K562 (cell line): Measurements from ENCODE around the gene CTCF.

Experiments
- CHD4 ChIP-seq: fragments of 200-600 bp; sonication (generic); IDR thresholded peaks from 3 replicates; pipeline ENCODE4 v1.6.1; 2012; ENCODE audit warnings: low read depth, mild to moderate bottlenecking, mixed read lengths, low read length, inconsistent platforms; ENCODE audit not compliant: insufficient read depth, insufficient replicate concordance, poor library complexity, severe bottlenecking
- CTCF ChIP-seq, 3 experiments: IDR thresholded peaks in 2 of 3; conservative IDR thresholded peaks in 1 of 3; 2 replicates each; pipeline ENCODE4 v1.5.1; 2011 to 2012; ENCODE audit warnings: low read length in 3 of 3, mild to moderate bottlenecking in 3 of 3, control low read depth in 2 of 3, improper control_type of control experiment in 1 of 3, inconsistent platforms in 1 of 3, low read depth in 1 of 3, mixed read lengths in 1 of 3, moderate library complexity in 1 of 3; ENCODE audit not compliant: insufficient read depth in 2 of 3
- GTF3C2 ChIP-seq: IDR thresholded peaks from 3 replicates; pipeline ENCODE4 v1.6.1; 2011; ENCODE audit warnings: borderline replicate concordance, mild to moderate bottlenecking, moderate library complexity; ENCODE audit not compliant: insufficient read length; ENCODE audit errors: extremely low read depth
- KDM1A ChIP-seq, 2 experiments: fragments of 450-650 bp; IDR thresholded peaks; 2 replicates each; pipeline ENCODE4 v1.6.1; 2016; ENCODE audit warnings: mild to moderate bottlenecking in 2 of 2
- REST ChIP-seq, 2 experiments: fragments of 450-650 bp; formaldehyde crosslinking in 1 of 2; IDR thresholded peaks; 2 replicates each; pipeline versions ENCODE4 v1.4.0 to v1.6.1; 2014 to 2020; ENCODE audit warnings: mild to moderate bottlenecking in 2 of 2, borderline replicate concordance in 1 of 2, low read depth in 1 of 2
- SP1 ChIP-seq: sonication (generic); formaldehyde crosslinking; IDR thresholded peaks from 2 replicates; pipeline ENCODE4 v1.8.1; 2022; ENCODE audit warnings: mild to moderate bottlenecking, missing genetic modification reagents
- TAF1 ChIP-seq: IDR thresholded peaks from 2 replicates; pipeline ENCODE4 v1.6.1; 2011; ENCODE audit warnings: mild to moderate bottlenecking, low read length, moderate library complexity; ENCODE audit not compliant: insufficient read depth, control insufficient read depth, severe bottlenecking; ENCODE audit errors: extremely low read depth
- ZNF324 ChIP-seq: fragments of 250-450 bp; sonication (Bioruptor Pico); IDR thresholded peaks from 2 replicates; pipeline ENCODE4 v1.4.0; 2020; ENCODE audit warnings: mild to moderate bottlenecking
- TF ChIP-seq, protein P1 (sequence below): fragments of 450-650 bp; formaldehyde crosslinking; IDR thresholded peaks from 2 replicates; pipeline ENCODE4 v1.4.0; 2022; ENCODE audit warnings: mild to moderate bottlenecking, moderate library complexity
- TF ChIP-seq, protein P2 (sequence below): fragments of 200-800 bp; sonication (Bioruptor generic); IDR thresholded peaks from 2 replicates; pipeline ENCODE4 v1.6.1; 2017; ENCODE audit warnings: missing genetic modification characterization, missing compliant biosample characterization
- TF ChIP-seq, protein P3 (sequence below): sonication (generic); formaldehyde crosslinking; IDR thresholded peaks from 2 replicates; pipeline ENCODE4 v1.8.0; 2022; ENCODE audit warnings: mild to moderate bottlenecking, missing genetic modification reagents

GRCh38 chr16:67516296-67517154, 45.8 kb upstream of the CTCF start:
- no peak for TF ChIP-seq ZNF324 (CRISPR knock-in tag)
- TF ChIP-seq CHD4: no peak
- TF ChIP-seq, protein P1, sequence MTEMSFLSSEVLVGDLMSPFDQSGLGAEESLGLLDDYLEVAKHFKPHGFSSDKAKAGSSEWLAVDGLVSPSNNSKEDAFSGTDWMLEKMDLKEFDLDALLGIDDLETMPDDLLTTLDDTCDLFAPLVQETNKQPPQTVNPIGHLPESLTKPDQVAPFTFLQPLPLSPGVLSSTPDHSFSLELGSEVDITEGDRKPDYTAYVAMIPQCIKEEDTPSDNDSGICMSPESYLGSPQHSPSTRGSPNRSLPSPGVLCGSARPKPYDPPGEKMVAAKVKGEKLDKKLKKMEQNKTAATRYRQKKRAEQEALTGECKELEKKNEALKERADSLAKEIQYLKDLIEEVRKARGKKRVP: no peak
- TF ChIP-seq GTF3C2: no peak
- TF ChIP-seq, protein P2, sequence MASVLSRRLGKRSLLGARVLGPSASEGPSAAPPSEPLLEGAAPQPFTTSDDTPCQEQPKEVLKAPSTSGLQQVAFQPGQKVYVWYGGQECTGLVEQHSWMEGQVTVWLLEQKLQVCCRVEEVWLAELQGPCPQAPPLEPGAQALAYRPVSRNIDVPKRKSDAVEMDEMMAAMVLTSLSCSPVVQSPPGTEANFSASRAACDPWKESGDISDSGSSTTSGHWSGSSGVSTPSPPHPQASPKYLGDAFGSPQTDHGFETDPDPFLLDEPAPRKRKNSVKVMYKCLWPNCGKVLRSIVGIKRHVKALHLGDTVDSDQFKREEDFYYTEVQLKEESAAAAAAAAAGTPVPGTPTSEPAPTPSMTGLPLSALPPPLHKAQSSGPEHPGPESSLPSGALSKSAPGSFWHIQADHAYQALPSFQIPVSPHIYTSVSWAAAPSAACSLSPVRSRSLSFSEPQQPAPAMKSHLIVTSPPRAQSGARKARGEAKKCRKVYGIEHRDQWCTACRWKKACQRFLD: no peak
- no peak for TF ChIP-seq SP1 (CRISPR knock-in tag)
- no peak for TF ChIP-seq REST (IDR thresholded peaks at IDR 0.05; ENCODE audit: borderline replicate concordance)
- TF ChIP-seq REST (CRISPR knock-in tag; IDR thresholded peaks at IDR 0.05; ENCODE audit: low read depth): no peak
- no peak for TF ChIP-seq KDM1A (IDR thresholded peaks at IDR 0.05)
- TF ChIP-seq, protein P3, sequence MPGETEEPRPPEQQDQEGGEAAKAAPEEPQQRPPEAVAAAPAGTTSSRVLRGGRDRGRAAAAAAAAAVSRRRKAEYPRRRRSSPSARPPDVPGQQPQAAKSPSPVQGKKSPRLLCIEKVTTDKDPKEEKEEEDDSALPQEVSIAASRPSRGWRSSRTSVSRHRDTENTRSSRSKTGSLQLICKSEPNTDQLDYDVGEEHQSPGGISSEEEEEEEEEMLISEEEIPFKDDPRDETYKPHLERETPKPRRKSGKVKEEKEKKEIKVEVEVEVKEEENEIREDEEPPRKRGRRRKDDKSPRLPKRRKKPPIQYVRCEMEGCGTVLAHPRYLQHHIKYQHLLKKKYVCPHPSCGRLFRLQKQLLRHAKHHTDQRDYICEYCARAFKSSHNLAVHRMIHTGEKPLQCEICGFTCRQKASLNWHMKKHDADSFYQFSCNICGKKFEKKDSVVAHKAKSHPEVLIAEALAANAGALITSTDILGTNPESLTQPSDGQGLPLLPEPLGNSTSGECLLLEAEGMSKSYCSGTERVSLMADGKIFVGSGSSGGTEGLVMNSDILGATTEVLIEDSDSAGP (CRISPR knock-in tag): no peak
- no peak for TF ChIP-seq TAF1
- TF ChIP-seq CTCF (IDR thresholded peaks at IDR 0.05 in 2 of 3, conservative IDR thresholded peaks at IDR 0.05 in 1 of 3; ENCODE audit: insufficient read depth in 2 of 3, low read depth in 1 of 3, low read length in 3 of 3): no peak
